ENCODE measurements around the gene TTLL12.
A peak's percentile ranks its signal among the peaks of the same experiment; 100 is the strongest.

The TTLL12 gene

DNA sequence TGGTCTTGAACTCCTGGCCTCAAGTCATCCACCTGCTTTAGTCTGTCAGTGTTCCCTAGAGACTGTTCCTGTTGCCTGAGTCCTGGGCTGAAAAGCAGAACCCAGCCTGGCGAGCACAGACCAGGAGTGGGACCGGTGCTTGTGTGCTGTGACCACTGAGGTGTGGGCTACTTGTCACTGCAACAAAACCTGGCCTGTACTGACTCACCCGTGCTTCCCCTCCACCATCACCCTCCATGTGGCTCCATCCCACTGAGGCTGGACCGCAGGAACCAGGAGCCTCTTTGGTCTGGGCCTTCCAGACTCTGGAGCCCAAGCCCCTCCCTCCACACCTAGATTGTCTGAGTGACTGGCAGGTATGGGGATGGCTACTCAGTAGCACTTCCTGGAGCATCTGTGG, 52.4 kb downstream of the TTLL12 start:
- peaks cover 4 to 41% (median 34%) of the 10 kb centered on the region in 5 donors for H3K4me1 ChIP-seq (ENCODE audit: control insufficient read depth in 5 of 5, insufficient read depth in 5 of 5, low read length in 5 of 5)
- no peak overlapping the region for H3K4me3 ChIP-seq (ENCODE audit: low read depth in 1 of 5, low read length in 5 of 5)
- no peak overlapping the region for H3K9ac ChIP-seq (ENCODE audit: low read length in 5 of 5)
- H3K27ac ChIP-seq (ENCODE audit: low read depth, low read length), result no peak overlapping the region
- peaks cover 0 to 3% (median 0%) of the 10 kb centered on the region in 5 donors for H3K27me3 ChIP-seq (ENCODE audit: control insufficient read depth in 5 of 5, insufficient read depth in 4 of 5, low read length in 5 of 5)
- H3K9me3 ChIP-seq (ENCODE audit: control insufficient read depth in 5 of 5, low read length in 5 of 5), result no peaks in the 10 kb centered on the region
- peaks cover 5 to 72% (median 38%) of the 10 kb centered on the region in 5 donors for H3K36me3 ChIP-seq (ENCODE audit: control insufficient read depth in 5 of 5, insufficient read depth in 5 of 5, low read length in 5 of 5)

DNA sequence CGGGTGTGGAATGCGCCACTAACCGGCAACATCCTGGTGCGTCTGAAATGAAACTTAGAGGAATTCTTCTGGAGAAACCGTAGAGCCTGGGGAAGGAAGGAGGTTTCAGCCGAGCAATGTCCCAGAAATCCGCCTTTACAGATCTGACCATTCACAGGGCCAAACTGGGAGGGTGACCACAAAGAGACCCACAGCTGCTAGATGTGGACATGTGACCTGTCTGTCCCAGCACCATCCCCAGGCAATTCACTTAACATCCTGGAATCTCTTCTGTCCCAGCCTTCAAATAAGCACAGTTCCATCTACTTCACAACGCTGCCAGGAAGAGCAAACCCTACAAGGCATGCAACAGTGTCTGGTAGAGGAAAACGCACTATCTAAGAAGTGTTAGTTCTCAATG, 53.5 kb downstream of the TTLL12 start:
- peaks cover 4 to 50% (median 37%) of the 10 kb centered on the region in 5 donors for H3K4me1 ChIP-seq (ENCODE audit: control insufficient read depth in 5 of 5, insufficient read depth in 5 of 5, low read length in 5 of 5)

DNA sequence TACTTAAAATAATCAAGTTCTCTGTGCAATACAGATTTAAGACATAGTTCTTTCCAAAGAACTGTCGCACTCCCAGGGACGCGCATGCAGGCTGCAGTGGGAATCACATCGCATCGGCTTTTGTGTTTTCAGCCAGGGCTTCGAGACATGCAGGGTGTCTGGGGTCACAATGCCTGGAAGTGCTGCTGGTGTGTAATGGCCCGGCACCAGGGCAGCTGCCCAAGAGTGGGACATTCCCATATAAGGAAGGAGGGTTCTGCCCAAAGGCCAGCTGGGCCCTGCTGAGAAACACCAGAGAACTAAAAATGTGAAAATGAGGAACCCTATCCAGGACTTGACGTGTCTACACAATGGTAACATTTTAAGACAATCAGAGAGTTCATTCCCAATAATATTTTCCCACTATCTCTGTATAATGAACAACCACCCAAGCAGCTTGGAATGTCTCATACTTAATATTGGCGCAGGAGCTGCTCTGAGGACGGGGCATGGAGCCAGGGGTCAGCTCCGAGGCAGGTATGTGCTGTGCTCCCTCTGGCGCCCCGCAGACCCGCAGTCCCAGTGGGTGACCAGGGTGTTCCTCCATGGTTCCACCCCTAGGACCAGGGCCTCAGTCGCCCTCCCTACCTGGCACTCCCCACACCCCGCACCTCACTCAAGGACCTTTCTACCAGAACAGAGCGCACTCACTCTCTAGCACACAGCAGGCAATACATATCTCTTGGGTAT, 55.0 kb downstream of the TTLL12 start:
- Histone ChIP-seq H3K9ac (ENCODE audit: low read length in 5 of 5) (no peak overlapping the region), H3K9me3 (ENCODE audit: control insufficient read depth in 5 of 5, low read length in 5 of 5) (no peaks in the 10 kb centered on the region), H3K36me3 (ENCODE audit: control insufficient read depth in 5 of 5, insufficient read depth in 5 of 5, low read length in 5 of 5) (peaks cover 0 to 49% (median 29%) of the 10 kb centered on the region in 5 donors), H3K4me3 (ENCODE audit: low read depth in 1 of 5, low read length in 5 of 5) (no peak overlapping the region), H3K27me3 (ENCODE audit: control insufficient read depth in 5 of 5, insufficient read depth in 4 of 5, low read length in 5 of 5) (peaks cover 0 to 8% (median 5%) of the 10 kb centered on the region in 5 donors), H3K4me1 (ENCODE audit: control insufficient read depth in 5 of 5, insufficient read depth in 5 of 5, low read length in 5 of 5) (peaks cover 2 to 51% (median 23%) of the 10 kb centered on the region in 5 donors), H3K27ac (ENCODE audit: low read depth, low read length) (no peak overlapping the region)

More for the DNA sequence above, 53.5 kb downstream of the TTLL12 start:
- Histone ChIP-seq H3K9me3 (ENCODE audit: control insufficient read depth in 5 of 5, low read length in 5 of 5) (no peaks in the 10 kb centered on the region), H3K27ac (ENCODE audit: low read depth, low read length) (no peak overlapping the region), H3K9ac (ENCODE audit: low read length in 5 of 5) (no peak overlapping the region), H3K4me3 (ENCODE audit: low read depth in 1 of 5, low read length in 5 of 5) (no peak overlapping the region), H3K36me3 (ENCODE audit: control insufficient read depth in 5 of 5, insufficient read depth in 5 of 5, low read length in 5 of 5) (peaks cover 0 to 62% (median 35%) of the 10 kb centered on the region in 5 donors), H3K27me3 (ENCODE audit: control insufficient read depth in 5 of 5, insufficient read depth in 4 of 5, low read length in 5 of 5) (peaks cover 0 to 8% (median 5%) of the 10 kb centered on the region in 5 donors)

DNA sequence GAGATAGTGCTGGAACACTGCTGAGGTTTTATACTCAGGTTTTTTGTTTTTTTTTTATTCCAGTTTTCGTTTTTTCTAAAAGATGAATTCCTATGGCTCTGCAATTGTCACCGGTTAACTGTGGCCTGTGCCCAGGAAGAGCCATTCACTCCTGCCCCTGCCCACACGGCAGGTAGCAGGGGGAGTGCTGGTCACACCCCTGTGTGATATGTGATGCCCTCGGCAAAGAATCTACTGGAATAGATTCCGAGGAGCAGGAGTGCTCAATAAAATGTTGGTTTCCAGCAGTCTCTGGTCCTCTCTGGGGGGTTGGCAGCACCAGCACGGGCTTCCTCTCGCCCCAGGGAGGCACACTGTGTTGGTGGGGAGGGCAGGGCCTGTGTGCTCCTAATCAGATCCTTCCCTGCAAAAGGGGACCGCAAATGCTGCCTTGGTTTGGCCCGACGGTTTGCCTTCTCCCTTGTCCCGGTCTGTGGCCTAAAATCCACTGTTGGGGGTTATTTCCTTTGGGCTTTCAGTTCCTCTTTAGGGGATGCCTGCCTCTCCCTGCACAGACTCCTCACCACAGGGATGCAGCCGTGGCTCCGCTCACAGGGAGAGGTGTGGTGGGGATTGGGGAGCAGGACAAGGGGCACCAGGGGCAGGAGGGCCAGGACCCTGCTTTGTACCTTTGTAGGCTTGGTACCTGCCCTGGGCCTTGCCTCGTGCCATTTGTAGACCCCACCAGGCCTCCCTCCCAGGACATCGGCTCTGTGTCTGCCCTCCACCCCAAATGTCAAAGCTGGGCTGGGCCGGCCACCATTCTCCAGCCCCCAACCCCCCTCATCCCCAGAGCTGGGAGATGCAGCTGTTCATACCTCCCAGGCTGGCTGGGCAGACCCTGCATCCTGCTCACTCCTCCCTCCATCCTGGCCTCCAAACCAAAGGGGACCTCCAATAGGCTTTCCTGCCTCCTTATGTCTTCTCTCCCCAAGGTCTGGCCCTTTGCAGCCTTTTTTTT, 57.2 kb downstream of the TTLL12 start:
- Histone ChIP-seq H3K9me3 (ENCODE audit: control insufficient read depth in 5 of 5, low read length in 5 of 5) (no peaks in the 10 kb centered on the region), H3K4me3 (ENCODE audit: low read depth in 1 of 5, low read length in 5 of 5) (no peak overlapping the region), H3K27me3 (ENCODE audit: control insufficient read depth in 5 of 5, insufficient read depth in 4 of 5, low read length in 5 of 5) (peaks cover 0 to 8% (median 5%) of the 10 kb centered on the region in 5 donors), H3K36me3 (ENCODE audit: control insufficient read depth in 5 of 5, insufficient read depth in 5 of 5, low read length in 5 of 5) (peaks cover 0 to 33% (median 19%) of the 10 kb centered on the region in 5 donors), H3K9ac (ENCODE audit: low read length in 5 of 5) (peak overlapping the region in 1 of 5 donors; percentile 30), H3K27ac (ENCODE audit: low read depth, low read length) (no peak overlapping the region), H3K4me1 (ENCODE audit: control insufficient read depth in 5 of 5, insufficient read depth in 5 of 5, low read length in 5 of 5) (peaks cover 0 to 38% (median 13%) of the 10 kb centered on the region in 5 donors)

DNA sequence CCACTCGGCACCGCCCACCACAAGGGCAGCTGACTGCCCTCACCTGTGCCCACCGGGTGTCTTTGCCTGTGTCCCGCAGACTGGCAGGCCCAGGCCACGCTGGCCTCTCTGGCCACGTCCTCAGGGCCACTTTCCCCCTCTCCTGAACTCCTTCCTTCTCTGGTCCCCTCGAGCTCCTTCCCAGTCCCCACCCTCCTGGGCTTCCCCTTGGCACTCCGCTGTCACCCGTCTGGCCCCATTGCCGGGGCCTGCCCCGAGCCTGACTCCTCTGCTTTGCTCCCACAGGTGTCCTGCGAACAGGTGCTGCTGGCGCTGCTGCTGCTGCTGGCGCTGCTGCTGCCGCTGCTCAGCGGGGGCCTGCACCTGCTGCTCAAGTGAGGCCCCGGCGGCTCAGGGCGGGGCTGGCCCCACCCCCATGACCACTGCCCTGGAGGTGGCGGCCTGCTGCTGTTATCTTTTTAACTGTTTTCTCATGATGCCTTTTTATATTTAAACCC, 58.0 kb downstream of the TTLL12 start:
- Histone ChIP-seq H3K9me3 (ENCODE audit: control insufficient read depth in 5 of 5, low read length in 5 of 5) (no peaks in the 10 kb centered on the region), H3K36me3 (ENCODE audit: control insufficient read depth in 5 of 5, insufficient read depth in 5 of 5, low read length in 5 of 5) (peaks cover 0 to 26% (median 16%) of the 10 kb centered on the region in 5 donors), H3K4me3 (ENCODE audit: low read depth in 1 of 5, low read length in 5 of 5) (no peak overlapping the region), H3K27me3 (ENCODE audit: control insufficient read depth in 5 of 5, insufficient read depth in 4 of 5, low read length in 5 of 5) (peaks cover 2 to 8% (median 5%) of the 10 kb centered on the region in 5 donors), H3K27ac (ENCODE audit: low read depth, low read length) (no peak overlapping the region), H3K9ac (ENCODE audit: low read length in 5 of 5) (no peak overlapping the region), H3K4me1 (ENCODE audit: control insufficient read depth in 5 of 5, insufficient read depth in 5 of 5, low read length in 5 of 5) (peaks cover 0 to 38% (median 13%) of the 10 kb centered on the region in 5 donors)

DNA sequence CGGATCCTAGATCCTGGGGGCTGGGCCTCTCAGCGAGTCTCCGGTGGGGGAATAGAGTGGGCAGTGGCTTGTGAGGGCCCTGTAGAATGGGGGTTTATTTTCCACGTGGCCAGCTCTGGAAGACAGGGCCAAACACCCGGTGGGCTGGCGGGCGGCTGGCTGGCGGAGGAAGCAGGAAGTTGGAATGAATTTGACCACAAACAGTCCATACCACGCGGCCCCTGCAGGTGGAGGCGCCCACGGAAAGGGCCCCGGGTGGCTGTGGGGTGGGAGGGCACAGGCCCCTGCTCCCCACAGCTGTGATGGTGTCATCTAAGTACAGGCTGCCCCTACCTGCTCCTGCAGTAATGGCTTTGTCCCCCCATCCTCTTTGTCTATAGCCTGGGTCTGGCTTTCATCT, 58.8 kb downstream of the TTLL12 start:
- peaks cover 4 to 8% (median 5%) of the 10 kb centered on the region in 5 donors for H3K27me3 ChIP-seq (ENCODE audit: control insufficient read depth in 5 of 5, insufficient read depth in 4 of 5, low read length in 5 of 5)
- H3K4me1 ChIP-seq (ENCODE audit: control insufficient read depth in 5 of 5, insufficient read depth in 5 of 5, low read length in 5 of 5), result peaks cover 0 to 38% (median 13%) of the 10 kb centered on the region in 5 donors
- H3K9ac ChIP-seq (ENCODE audit: low read length in 5 of 5), result no peak overlapping the region
- no peaks in the 10 kb centered on the region for H3K9me3 ChIP-seq (ENCODE audit: control insufficient read depth in 5 of 5, low read length in 5 of 5)
- H3K36me3 ChIP-seq (ENCODE audit: control insufficient read depth in 5 of 5, insufficient read depth in 5 of 5, low read length in 5 of 5), result peaks cover 0 to 21% (median 13%) of the 10 kb centered on the region in 5 donors
- H3K4me3 ChIP-seq (ENCODE audit: low read depth in 1 of 5, low read length in 5 of 5), result no peak overlapping the region
- H3K27ac ChIP-seq (ENCODE audit: low read depth, low read length), result no peak overlapping the region

DNA sequence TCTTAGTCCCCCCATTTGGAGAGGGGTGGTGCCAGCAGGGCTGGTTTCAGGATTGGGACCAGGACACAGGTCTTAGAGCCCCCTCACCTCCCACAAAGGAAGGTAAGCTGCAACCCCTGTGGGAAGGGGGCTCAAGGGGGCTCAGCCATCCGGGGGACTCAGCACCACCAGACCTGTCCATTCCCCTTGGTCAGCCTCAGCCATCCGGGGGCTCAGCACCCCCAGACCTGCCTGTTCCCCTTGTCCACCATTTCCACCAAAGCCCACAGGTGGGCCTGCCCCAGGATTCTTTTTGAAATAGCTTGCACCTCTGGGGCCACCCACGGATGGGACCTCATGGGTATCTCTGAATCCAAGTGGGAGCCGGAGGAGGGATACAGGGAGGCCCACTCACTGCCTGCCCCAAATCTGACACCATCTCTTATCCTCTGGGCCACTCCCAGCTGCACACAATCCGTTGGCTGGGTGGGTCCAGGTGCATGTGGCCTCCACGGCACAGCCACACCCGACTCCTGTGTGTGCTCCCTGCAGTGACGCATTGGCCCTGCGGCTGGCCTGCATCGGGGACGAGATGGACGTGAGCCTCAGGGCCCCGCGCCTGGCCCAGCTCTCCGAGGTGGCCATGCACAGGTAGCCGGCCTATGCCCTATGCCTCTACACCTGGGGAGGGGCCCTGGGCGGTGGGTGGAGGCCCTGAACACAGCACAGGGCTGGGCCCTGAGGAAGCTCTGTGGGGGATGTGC, 59.6 kb downstream of the TTLL12 start:
- peaks cover 0 to 14% (median 7%) of the 10 kb centered on the region in 5 donors for H3K36me3 ChIP-seq (ENCODE audit: control insufficient read depth in 5 of 5, insufficient read depth in 5 of 5, low read length in 5 of 5)
- H3K9me3 ChIP-seq (ENCODE audit: control insufficient read depth in 5 of 5, low read length in 5 of 5), result no peaks in the 10 kb centered on the region
- no peak overlapping the region for H3K27ac ChIP-seq (ENCODE audit: low read depth, low read length)
- H3K27me3 ChIP-seq (ENCODE audit: control insufficient read depth in 5 of 5, insufficient read depth in 4 of 5, low read length in 5 of 5), result peaks cover 4 to 8% (median 5%) of the 10 kb centered on the region in 5 donors
- no peak overlapping the region for H3K4me3 ChIP-seq (ENCODE audit: low read depth in 1 of 5, low read length in 5 of 5)
- peaks cover 0 to 38% (median 13%) of the 10 kb centered on the region in 5 donors for H3K4me1 ChIP-seq (ENCODE audit: control insufficient read depth in 5 of 5, insufficient read depth in 5 of 5, low read length in 5 of 5)
- H3K9ac ChIP-seq (ENCODE audit: low read length in 5 of 5), result no peak overlapping the region

DNA sequence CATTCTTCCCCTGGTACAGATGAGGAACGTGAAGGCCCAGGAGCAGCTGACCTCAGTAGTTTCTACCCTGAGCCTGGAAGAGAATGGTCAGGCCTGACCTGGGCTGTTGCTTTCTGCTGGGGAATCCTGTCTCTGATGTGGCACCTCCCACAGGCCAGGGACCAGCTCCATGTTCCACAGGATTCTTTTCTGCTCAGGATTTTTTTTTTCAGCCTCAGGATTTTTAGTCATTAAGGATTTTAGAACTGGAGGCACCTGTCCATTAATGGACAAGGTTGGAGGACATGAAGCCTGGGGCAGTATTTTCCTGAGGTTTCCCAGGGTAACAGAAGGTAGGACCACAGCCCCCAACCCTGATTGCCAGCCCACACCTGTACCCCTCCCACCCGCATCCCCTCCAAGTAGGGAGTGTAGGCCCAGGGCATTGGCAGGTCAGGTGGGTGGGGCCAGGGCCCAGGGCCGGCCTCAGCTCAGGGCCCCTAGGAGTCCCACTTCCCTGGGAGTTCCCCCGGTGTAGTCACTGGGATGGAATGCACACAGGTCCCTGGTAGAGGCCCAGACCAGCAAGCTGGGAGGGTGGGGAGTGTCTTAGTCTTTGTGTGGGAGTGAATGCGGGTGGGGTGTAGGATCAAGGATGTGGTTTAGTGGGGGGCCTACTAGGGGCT, 60.3 kb downstream of the TTLL12 start:
- Histone ChIP-seq H3K9ac (ENCODE audit: low read length in 5 of 5) (no peak overlapping the region), H3K4me3 (ENCODE audit: low read depth in 1 of 5, low read length in 5 of 5) (no peak overlapping the region), H3K9me3 (ENCODE audit: control insufficient read depth in 5 of 5, low read length in 5 of 5) (no peaks in the 10 kb centered on the region), H3K27ac (ENCODE audit: low read depth, low read length) (no peak overlapping the region), H3K36me3 (ENCODE audit: control insufficient read depth in 5 of 5, insufficient read depth in 5 of 5, low read length in 5 of 5) (peaks cover 0 to 7% (median under 1%) of the 10 kb centered on the region in 5 donors), H3K27me3 (ENCODE audit: control insufficient read depth in 5 of 5, insufficient read depth in 4 of 5, low read length in 5 of 5) (peaks cover 4 to 8% (median 5%) of the 10 kb centered on the region in 5 donors), H3K4me1 (ENCODE audit: control insufficient read depth in 5 of 5, insufficient read depth in 5 of 5, low read length in 5 of 5) (peaks cover 0 to 31% (median 13%) of the 10 kb centered on the region in 5 donors)

DNA sequence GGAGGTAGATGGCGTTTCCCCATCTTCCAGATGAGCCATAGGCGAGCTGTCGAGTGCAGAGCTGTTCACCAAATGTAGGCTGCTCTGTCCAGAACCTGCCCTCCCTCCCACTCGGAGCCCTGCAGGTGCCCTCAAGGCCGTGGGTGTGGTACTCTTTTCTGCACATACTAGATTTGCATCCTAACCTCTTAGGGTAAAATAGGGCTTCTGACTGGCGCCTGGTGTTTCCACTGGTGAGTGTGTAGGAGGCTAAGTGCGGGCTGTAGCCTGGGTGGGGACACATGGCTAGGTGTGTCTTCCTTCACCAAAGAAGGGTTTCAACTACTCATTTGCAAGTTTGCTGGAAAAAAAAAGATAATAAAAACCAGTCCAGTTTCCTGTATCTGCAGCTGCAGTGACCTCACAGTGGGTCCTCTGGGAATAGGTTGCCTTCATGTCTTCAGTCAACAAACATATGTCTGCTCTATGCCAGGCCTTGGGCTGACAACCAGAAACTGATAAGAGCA, 67.9 kb downstream of the TTLL12 start:
- Histone ChIP-seq H3K4me3 (ENCODE audit: low read depth in 1 of 5, low read length in 5 of 5) (no peak overlapping the region), H3K9ac (ENCODE audit: low read length in 5 of 5) (no peak overlapping the region), H3K27me3 (ENCODE audit: control insufficient read depth in 5 of 5, insufficient read depth in 4 of 5, low read length in 5 of 5) (peaks cover 0 to 8% (median 3%) of the 10 kb centered on the region in 5 donors), H3K9me3 (ENCODE audit: control insufficient read depth in 5 of 5, low read length in 5 of 5) (no peaks in the 10 kb centered on the region), H3K36me3 (ENCODE audit: control insufficient read depth in 5 of 5, insufficient read depth in 5 of 5, low read length in 5 of 5) (no peaks in the 10 kb centered on the region), H3K27ac (ENCODE audit: low read depth, low read length) (no peak overlapping the region), H3K4me1 (ENCODE audit: control insufficient read depth in 5 of 5, insufficient read depth in 5 of 5, low read length in 5 of 5) (peaks cover 0 to 4% (median 0%) of the 10 kb centered on the region in 5 donors)
